GM19099 (cell line): Measurements from ENCODE around the gene RTN4.

Source experiments
- POLR2A ChIP-seq: IDR thresholded peaks from 3 replicates; pipeline ENCODE4 v1.6.1; 2011; ENCODE audit warnings: low read depth; ENCODE audit not compliant: insufficient read length; ENCODE audit errors: extremely low read depth

The RTN4 gene

GRCh38 chr2:55003706-55004639, 46.3 kb downstream of the RTN4 start:
- TF ChIP-seq POLR2A = no peak

- no peak for TF ChIP-seq POLR2A
These were observed 48.5 kb downstream of the RTN4 start for GRCh38 chr2:55001716-55002115.

GRCh38 chr2:55000341-55000740, 49.9 kb downstream of the RTN4 start:
- TF ChIP-seq POLR2A = no peak

- TF ChIP-seq POLR2A = no peak
These were observed 51.1 kb downstream of the RTN4 start for GRCh38 chr2:54999182-54999581.

- no peak for TF ChIP-seq POLR2A
These were observed 52.4 kb downstream of the RTN4 start for GRCh38 chr2:54997826-54998225.

- TF ChIP-seq POLR2A = no peak
These were observed 54.7 kb downstream of the RTN4 start for GRCh38 chr2:54995553-54995952.

GRCh38 chr2:54988612-54989011, 61.6 kb downstream of the RTN4 start:
- no peak for TF ChIP-seq POLR2A

- TF ChIP-seq POLR2A = no peak
These were observed 64.0 kb downstream of the RTN4 start for GRCh38 chr2:54986264-54986663.

GRCh38 chr2:54984476-54984875, 65.8 kb downstream of the RTN4 start:
- TF ChIP-seq POLR2A = no peak

GRCh38 chr2:54983345-54984220, 66.7 kb downstream of the RTN4 start:
- no peak for TF ChIP-seq POLR2A

- TF ChIP-seq POLR2A = no peak
These were observed 68.9 kb downstream of the RTN4 start for GRCh38 chr2:54981385-54981784.

GRCh38 chr2:54979321-54980044, 70.8 kb downstream of the RTN4 start:
- TF ChIP-seq POLR2A = no peak

- TF ChIP-seq POLR2A = no peak
These were observed 73.1 kb downstream of the RTN4 start for GRCh38 chr2:54977149-54977548.

GRCh38 chr2:54975598-54976492, 74.4 kb downstream of the RTN4 start:
- no peak for TF ChIP-seq POLR2A
